Fibroblast of peridontal ligament (primary cell): ENCODE measurements around the gene CDH16.
"Not testable (repeated sequence)": the region's sequence is repeated elsewhere in the genome, so short reads cannot be mapped to it uniquely, and the experiment has no call there.

Source experiments
- DNase-seq: peaks from one replicate; pipeline ENCODE4 v3.0.0-alpha.2; 2010; ENCODE audit errors: extremely low read depth

CDH16 gene

DNA sequence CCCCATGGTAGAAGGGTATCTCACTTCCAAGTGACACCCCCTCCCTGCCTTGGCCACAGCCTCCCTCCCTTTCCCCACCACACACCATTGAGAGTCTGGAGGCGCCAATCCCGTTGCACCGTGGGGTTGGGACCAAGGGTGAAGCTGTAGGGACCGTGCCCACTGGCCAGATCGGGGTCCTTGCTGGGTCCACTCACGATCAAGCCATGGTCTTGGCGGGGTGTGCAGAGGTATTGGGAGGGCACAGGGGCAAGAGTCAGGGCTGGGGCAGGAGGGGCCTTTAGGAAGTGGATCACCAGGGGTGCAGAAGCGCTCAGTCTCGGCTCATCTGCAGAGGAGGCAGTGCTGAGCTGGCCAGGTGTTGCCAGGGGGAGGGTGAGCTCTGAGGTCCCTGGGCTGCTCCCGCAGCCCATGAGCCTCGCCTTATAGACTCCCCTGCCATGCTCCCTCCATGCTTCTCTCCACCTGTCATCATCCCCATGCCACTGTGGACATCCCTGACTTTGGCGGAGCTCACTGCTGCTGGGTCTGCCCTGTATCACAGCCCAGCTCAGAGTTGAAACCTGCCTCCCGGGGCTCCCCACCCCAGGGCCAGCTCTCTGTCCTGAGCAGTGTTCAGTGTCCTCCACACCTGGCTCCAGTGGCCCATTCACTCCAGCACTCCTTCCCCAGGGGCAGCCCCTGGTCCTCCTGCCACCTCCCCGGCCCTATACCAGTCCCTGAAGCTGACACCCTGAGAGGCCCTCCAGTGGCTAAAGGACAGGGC lies 8.3 kb downstream of the CDH16 start:
- no peak for DNase-seq

GRCh38 chr16:66908762-66909559 lies 9.7 kb downstream of the CDH16 start:
- DNase-seq, result no peak

DNA sequence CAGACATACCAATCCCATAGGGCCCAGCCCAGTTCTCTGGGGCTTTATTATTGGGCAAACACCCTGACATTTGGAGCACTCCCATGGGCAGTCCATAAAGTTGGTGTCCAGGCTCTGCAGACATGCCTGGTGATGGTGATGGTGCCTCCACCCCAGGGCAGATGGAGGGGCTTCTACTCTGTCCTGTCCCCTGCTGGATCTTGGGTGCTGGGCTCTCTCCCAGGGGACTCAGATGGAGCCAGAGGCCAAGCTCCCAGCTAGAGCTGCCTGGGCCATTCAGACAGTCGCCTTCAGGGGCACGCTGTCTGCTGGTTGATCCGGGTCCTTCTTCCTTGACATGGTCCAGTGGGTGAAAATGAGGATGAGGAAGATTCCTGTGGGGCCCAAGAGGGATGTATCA lies 10.6 kb downstream of the CDH16 start:
- DNase-seq, result no peak

DNA sequence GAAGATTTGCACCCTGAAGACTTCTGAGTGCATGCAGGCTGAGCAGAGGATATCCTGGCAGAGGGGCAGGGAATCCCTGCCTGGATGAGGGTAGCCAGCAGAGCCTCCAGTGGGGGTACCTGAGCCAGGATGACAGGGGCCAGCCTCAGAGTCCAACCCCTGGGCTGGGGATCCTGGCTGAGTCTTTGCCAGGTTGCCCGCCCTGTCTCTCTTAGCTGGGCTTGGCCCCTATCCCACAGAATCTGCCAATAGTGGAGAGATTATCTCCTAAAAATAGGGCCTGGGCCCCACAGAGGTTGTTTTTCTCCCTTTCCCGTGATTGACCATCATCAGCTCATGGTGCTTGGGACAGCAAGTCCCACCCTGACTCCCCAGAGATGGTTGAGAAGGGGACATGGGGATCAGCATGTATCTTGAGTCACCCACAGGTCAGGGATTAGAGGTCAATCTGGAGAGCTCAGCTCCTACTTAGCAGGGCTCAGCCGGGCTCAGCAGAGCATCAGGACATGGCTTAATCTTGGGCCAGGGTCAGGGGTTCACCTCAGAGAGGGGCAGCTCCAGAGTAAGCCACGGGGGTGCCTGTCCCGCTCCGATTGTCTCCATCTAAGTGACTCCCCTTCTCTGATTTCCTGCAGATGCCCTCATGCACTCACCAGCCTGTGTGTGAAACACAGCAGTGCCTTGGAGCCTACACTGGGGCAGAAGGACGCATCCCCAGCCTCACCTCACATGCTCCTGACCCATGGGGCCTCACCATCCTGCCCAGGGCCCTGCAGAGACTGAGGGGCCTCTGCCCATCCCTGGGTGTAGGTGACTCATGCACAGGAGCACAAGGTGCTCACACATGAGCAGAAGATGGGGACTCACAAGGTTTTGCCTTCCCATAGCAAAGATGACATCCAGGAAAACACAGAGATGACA lies 11.5 kb downstream of the CDH16 start:
- DNase-seq, result no peak

- no peak for DNase-seq
Observed at GRCh38 chr16:66905633-66906539, 12.8 kb downstream of the CDH16 start.

- peak; percentile 33 for DNase-seq
Observed at GRCh38 chr16:66904846-66905632, 13.6 kb downstream of the CDH16 start.

DNA sequence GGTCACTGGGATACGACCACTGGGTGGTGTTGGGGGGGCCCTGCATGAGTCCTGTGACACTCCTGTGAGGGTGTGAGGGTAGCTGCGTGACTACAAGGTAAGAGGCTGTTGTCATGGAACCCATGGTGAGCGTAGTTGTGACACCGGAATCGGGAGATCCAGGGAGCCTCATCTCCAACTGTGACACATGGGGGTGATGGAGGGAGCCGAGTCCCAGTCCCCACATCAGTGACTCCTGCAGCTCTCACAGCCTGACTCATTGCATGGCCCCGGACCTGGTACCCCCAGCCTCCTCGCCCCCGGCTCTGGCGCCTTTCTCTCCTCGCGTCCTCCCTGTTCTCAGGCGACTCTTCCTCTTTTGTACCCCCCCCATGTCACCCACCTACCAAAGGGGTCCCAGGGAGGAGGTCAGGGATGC lies 14.2 kb downstream of the CDH16 start:
- DNase-seq, result no peak

GRCh38 chr16:66903544-66904427 lies 14.9 kb downstream of the CDH16 start:
- DNase-seq, result no peak

DNA sequence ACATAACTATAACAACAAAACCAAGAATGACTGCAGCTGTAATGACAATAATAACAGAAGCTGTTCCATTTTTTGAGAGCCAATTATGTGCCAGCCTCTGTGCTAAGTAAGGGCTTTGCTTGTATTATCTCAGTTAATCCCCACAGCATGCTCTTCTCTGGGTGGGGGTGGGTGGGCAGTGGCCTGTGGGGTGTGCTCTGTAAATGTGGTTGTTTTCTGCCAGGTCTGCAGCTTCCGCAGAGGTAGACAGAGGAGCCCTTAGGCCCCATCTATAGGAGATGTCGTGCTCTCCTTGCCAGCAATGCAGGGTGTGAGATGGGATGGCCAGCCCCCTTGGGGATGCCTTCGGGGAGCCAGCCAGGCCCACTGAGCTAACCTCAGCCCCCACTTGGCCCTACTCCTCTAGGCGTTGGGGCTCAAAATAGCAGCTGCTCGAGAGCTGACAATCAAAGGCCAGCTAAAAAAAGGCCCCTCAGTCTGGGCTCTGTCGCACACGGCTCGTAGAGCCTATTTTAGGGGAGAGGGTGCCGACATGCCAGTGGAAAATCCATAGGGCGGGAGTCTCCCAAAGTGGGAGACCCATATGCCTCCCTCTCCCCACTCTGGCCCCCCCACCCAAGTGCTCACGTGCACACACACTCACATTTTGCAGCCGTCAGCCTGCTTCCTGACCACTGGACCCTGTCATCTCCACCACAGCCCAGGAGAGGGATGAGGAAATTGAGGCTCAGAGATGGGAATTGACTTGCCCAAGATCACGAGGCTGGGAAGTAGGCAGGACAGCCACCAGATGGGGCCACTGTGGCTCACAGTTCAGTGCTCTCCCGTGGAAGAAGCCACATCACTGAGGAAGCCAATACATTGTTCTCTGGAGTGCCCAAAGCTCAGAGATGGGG lies 15.8 kb downstream of the CDH16 start:
- no peak for DNase-seq

- no peak for DNase-seq
Observed at GRCh38 chr16:66901626-66902025, 17.1 kb downstream of the CDH16 start.

DNA sequence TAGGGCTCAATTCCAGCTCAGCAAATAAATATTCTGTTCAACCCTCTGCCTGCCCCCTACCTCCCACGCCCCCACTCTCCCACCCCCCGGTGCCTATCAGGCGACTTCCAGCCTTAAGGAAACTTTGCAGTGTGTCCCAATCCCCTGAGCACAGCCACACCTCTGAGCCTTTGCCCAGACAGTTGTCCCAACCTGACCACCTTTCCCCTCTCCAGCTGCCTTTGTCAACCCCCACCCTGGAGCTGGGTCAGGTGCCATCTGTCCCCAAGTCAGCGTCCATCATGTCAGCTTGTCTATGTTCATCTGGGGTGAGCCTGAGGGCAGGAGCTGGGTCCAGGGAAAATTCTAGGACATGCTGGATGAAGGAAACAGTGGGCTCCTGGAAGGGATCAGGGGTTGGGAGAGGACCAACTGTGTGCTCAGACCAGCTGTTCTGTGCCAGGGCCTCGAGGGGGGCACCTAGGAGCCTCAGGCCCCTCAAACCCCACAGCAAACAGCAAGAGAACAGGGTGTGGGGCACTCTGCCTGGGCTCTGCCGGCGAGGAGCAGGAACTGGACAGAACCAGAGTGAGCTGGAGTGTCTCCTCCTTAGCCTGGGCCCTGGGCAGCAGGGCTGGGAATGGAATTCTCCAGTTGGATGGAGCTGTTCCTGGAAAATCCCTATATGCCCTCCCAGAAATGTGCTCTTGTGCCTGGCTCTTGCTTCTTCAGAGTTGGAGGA lies 17.8 kb downstream of the CDH16 start:
- peak; percentile 31 for DNase-seq

- DNase-seq, result peak; percentile 65
Observed at GRCh38 chr16:66899945-66900710, 18.6 kb downstream of the CDH16 start.

DNA sequence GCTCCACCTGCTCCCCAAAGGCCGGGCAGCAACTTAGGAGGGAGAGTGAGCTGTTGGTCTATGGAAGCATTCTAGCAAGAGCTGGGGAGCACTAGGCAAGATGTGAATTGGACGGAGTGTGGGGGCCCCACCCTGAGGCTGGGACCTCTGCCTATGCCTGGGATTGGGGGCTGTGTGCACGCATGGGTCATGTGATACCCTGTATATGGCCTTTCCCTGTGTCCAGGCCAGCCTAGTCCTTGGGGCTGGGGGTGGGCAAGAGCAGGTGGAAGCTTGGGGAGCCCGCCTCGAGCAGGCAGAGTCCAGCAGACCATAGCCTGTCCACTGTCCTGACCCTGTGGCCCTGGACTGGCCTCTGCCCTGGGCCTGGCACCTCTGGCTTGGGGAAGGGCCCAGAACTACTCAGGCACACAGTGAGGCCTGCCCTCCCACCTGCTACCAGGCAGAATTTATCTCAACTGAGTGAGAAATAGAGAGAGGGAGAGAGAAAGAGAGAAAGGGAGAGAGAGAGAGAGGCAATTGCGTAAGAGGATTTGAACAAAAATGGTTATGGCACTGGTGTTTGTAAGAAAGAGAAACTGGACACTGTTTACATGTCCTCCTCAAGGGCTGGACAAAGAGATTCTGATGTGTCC lies 19.3 kb downstream of the CDH16 start:
- DNase-seq, result peak; percentile 70

- DNase-seq, result no peak
Observed at GRCh38 chr16:66898933-66899309, 19.8 kb downstream of the CDH16 start.

- DNase-seq, result peak; percentile 63
Observed at GRCh38 chr16:66898207-66898606, 20.5 kb downstream of the CDH16 start.

DNA sequence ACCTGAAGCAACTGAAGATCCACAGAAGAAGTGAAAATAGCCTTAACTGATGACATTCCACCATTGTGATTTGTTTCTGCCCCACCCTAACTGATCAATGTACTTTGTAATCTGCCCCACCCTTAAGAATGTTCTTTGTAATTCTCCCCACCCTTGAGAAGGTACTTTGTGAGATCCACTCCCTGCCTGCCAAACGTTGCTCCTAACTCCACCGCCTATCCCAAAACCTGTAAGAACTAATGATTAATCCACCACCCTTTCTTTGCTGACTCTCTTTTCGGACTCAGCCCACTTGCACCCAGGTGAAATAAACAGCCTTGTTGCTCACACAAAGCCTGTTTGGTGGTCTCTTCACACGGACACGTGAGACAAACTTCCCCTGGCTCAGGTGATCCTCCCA lies 22.0 kb downstream of the CDH16 start:
- DNase-seq, result not testable (repeated sequence)
